NK-92 (cell line): ENCODE data around the gene MYO1E.
A peak's percentile ranks its signal among the peaks of the same experiment; 100 is the strongest.
"Not testable (repeated sequence)": the region's sequence is repeated elsewhere in the genome, so short reads cannot be mapped to it uniquely, and the experiment has no call there.

Source experiments
- DNase-seq: peaks from one replicate; lab custom pipeline; 2025; ENCODE audit not compliant: unreplicated experiment; lab: John Stamatoyannopoulos, UW

Gene MYO1E

GRCh38 chr15:59147666-59148065 lies 225.0 kb downstream of the MYO1E start:
- no peak for DNase-seq

DNA sequence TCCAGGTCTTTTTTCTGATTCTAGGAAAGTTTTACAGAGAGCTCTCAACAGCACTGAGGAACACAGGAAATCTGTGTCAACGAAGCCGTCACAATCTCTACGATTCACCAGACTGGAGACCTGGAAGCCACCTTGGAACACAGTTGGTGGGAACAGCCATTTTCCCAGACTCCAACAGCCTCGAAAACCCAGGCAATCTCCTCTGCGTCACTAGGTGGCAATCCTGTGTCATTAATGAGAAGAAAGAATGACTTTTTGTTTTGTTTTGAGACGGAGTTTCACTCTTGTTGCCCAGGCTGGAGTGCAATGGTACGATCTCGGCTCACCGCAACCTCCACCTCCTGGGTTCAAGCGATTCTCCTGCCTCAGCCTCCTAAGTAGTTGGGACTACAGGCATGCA lies 228.1 kb downstream of the MYO1E start:
- not testable (repeated sequence) for DNase-seq

GRCh38 chr15:59143281-59143680 lies 229.4 kb downstream of the MYO1E start:
- no peak for DNase-seq

GRCh38 chr15:59140422-59141226 lies 232.0 kb downstream of the MYO1E start:
- no peak for DNase-seq

DNA sequence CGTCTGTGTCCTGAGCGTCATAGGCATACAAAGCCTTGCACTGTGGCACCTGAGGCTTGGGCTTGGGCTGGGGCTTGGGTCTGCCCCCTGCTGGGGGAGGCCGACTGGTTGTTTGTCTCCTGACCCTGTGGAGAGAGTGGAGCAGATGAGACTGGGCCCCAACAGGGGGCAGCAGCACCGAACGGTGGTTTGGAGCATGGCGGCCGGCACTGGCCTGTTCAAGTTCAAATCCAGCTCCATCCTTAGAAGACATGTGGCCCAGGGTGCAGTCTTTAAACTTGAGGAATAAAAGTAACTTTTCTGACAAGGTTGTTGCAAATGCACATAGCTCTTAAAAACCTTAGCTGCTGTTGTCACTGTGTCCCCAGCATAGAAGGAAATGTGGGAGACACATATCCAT lies 234.4 kb downstream of the MYO1E start:
- no peak for DNase-seq

GRCh38 chr15:59137566-59137965 lies 235.1 kb downstream of the MYO1E start:
- DNase-seq: no peak

GRCh38 chr15:59133929-59134427 lies 238.7 kb downstream of the MYO1E start:
- no peak for DNase-seq

DNA sequence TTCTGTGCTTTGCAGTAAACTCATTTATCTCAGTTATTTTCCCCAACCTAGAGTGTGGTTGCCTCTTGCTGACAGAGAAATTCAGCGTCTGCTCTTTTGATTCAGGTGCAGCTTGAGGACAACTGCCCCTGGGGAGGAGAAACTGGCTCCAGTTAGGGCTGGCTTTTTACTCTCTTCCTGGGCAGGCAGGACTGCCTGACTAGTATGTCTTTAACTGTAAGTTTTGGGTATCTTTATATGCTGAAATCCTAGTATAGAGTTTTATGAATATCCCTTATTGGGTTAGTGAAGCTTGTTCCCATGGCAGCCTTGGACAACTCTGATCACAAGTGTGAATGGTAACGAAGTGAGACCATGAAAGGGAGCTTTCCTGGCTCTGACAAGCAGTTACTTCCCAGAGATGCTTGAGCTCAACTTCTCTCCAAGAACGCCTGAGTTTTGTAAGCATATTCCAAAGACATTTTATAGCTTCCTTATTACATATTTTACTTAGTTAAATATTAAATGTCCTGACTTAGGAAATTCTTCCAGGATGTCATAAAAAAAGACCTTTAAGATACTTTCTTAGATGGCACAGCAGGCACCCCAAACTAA lies 240.6 kb downstream of the MYO1E start:
- no peak for DNase-seq

DNA sequence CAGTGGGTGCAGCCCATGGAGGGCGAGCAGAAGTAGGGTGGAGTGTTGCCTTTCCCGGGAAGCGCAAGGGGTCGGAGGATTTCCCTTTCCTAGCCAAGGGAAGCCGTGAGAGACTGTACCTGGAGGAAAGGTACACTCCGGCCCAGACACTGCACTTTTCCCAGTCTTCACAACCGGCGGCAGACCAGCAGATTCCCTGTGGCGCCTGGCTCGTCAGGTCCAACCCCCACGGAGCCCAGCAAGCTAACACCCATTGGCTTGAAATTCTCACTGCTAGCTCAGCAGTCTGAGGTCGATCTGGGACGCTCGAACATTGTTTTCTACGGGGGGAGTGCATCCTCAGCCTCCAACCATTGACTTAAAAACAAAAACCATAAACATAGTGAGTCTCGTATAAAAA lies 241.2 kb downstream of the MYO1E start:
- no peak for DNase-seq

- DNase-seq: not testable (repeated sequence)
Measured at GRCh38 chr15:59127255-59127654, 245.4 kb downstream of the MYO1E start.

GRCh38 chr15:59125683-59126082 lies 247.0 kb downstream of the MYO1E start:
- not testable (repeated sequence) for DNase-seq

GRCh38 chr15:59124261-59124660 lies 248.4 kb downstream of the MYO1E start:
- no peak for DNase-seq

DNA sequence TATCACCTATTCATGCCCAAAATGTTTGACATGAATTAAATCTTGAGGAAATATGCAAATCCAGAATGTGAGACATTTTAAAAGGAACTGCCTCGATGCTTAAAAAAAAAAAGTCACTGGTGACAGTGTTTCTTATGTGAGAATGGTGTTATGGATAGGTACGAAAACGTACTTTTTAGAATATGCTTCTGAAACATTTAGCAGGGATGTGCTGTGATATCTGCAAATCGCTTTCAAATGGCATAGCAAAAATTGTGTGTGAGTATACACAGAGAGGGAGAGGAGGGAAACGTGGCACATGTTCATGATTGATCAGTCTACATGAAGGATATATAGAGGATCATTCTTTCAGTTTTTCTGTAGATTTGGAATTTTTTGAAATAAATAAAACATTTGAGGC lies 251.7 kb downstream of the MYO1E start:
- DNase-seq: no peak

DNA sequence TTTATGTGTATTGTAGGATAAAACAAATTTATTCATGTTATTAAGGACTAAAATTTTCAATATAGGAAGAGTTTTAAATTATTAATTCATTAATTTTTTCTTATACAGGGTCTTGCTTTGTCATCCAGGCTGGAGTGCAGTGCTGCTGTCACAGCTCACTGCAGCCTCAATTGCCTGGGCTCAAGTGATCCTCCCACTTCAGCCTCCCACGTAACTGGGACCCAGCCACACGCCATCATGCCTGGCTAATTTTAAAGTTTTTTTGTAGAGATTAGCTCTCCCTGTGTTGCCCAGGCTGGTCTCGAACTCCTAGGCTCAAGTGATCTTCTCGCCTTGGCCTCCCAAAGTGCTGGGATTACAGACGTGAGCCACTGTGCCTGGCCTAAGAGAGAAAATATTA lies 253.0 kb downstream of the MYO1E start:
- no peak for DNase-seq

- DNase-seq: no peak
Measured at GRCh38 chr15:59116771-59117170, 255.9 kb downstream of the MYO1E start.

- DNase-seq: no peak
Measured at GRCh38 chr15:59116141-59116540, 256.5 kb downstream of the MYO1E start.

GRCh38 chr15:59115047-59115446 lies 257.6 kb downstream of the MYO1E start:
- no peak for DNase-seq

GRCh38 chr15:59111251-59111650 lies 261.4 kb downstream of the MYO1E start:
- DNase-seq: no peak

- no peak for DNase-seq
Measured at GRCh38 chr15:59105854-59106253, 266.8 kb downstream of the MYO1E start.

GRCh38 chr15:59104912-59105732 lies 267.5 kb downstream of the MYO1E start, which contains the start of gene CCNB2:
CCNB2 (plus strand) TSS chr15:59105146; CDS start chr15:59105269, 123 bp downstream.
- peak; percentile 27 for DNase-seq

DNA sequence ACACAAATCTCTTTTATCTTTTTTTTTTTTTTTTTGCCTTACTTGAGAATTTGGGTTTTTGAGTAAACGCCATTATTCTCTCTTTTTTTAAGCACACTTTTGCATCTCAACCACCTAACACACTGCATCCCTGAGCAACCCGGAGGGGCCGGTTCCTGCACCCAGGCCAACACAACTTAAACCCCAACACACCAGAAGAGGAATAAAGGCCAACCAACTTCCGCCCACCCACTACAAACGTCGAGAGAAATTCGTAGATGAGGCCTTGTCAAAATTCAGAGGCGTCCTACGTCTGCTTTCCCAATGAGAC lies 268.1 kb downstream of the MYO1E start:
- DNase-seq: no peak
